ENCODE measurements around the gene DDX25.

GRCh38 chr11:125955856-125956255 lies 51.5 kb downstream of the DDX25 start:
- no peak for TF ChIP-seq CTCF (IDR thresholded peaks at IDR 0.05)
- no peak for TF ChIP-seq POLR2A (IDR thresholded peaks at IDR 0.05)
- no peak for TF ChIP-seq POLR2AphosphoS5 (IDR thresholded peaks at IDR 0.05; ENCODE audit: insufficient read depth in 1 of 2, low read depth in 1 of 2)

Measured in vagina (tissue), 2 donors.